HG02981 (cell line): ENCODE measurements around the gene CUL7.
"Not testable (repeated sequence)": the region's sequence is repeated elsewhere in the genome, so short reads cannot be mapped to it uniquely, and the experiment has no call there.

Source experiments
- ATAC-seq: cut with Tn5 transposase; IDR thresholded peaks from one replicate; pipeline ENCODE4 v1.9.1; 2021; ENCODE audit warnings: mild to moderate bottlenecking, moderate library complexity; ENCODE audit not compliant: unreplicated experiment

Gene CUL7

DNA sequence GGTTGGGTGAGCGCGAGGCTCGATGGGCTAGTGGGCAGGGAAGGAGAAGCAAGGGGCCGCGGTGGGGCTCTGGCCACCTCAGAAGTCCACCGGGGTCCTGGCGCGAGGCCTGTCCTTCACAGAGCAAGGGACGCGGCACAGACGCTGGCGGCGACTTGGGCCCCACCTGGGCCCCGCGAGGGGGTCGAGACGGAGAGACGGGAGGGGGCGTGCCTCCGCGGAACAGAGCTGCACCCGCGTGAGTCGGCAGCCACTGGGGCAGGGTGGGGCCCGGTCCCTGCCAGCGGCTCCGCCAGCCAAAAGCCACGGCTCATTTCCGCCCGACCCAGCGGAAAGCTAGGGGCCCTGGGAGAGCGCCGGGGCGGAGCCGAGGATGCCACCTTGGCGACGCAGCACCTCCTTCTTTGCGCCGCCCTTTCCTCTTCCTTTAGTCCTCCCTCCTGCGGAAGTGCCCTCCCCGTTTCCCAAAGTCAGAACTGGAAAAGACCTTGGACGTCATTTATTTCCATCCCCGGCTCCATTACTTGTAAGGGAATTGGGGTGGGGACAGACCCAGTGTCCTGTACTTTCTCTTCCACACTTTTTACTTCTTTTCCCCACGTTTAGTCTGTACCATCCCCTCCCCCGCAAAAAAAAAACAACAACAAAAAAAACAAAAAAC lies at the start of gene CUL7:
Gene CUL7 (minus strand): TSS at position 307 of the 661 bp plus-strand sequence. CDS start 1,063 bp downstream, outside the sequence.
- peak; percentile 90 for ATAC-seq

DNA sequence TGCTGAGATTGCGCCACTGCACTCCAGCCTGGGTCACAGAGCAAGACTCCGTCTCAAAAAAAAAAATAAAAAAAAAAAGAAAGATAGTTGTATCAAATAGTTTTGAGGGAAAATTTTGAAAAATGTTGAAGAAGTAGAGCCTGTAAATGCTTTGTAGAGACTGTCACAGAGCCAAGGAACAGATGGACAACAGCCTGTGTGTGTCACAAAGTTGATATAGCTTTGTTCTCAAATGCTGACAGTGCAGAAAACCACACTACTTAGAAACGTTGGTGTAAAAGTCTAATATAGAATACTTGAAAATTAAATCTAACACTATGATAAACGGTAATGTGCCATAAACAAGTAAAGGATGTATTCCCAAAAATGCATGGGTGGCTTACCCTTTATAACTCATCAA lies 47.8 kb upstream of the CUL7 start:
- no peak for ATAC-seq

DNA sequence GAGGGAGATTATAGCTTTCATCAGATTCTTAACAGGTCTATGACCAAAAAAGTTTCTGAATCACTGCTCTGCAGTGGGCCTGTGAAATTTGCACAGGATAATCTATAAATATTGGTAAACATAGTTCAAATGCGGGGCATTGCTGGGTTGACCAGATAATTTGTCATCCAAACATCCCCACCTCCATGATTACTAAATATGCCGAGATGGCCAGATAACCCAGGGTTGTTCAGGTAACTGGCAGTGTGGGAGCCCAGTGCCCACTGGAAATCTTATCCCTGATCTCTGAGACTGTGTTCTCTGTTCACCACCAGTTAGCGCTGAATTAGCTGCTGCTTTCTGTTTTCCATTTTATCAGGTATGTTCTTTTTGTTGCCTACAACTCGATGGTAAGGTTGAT lies 43.9 kb upstream of the CUL7 start:
- ATAC-seq = no peak

DNA sequence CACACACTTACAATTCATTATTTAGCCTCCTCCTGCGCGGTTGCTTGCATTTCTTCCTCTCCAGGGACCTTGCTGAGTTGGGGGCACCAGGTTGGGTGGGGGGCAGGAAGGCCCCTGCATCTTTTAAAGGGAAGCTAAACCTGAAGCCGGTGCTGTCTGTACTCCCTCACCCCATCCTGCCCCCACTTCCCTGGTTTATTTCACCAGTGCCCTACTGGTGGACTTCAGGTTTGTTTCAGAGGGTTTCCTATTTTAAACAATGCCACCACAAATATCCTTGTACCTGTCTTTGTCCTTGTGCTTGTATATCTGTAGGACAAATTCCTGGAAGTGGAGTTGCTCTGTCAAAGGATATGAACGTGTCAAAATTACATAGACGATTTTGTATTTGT lies 43.4 kb upstream of the CUL7 start:
- no peak for ATAC-seq

DNA sequence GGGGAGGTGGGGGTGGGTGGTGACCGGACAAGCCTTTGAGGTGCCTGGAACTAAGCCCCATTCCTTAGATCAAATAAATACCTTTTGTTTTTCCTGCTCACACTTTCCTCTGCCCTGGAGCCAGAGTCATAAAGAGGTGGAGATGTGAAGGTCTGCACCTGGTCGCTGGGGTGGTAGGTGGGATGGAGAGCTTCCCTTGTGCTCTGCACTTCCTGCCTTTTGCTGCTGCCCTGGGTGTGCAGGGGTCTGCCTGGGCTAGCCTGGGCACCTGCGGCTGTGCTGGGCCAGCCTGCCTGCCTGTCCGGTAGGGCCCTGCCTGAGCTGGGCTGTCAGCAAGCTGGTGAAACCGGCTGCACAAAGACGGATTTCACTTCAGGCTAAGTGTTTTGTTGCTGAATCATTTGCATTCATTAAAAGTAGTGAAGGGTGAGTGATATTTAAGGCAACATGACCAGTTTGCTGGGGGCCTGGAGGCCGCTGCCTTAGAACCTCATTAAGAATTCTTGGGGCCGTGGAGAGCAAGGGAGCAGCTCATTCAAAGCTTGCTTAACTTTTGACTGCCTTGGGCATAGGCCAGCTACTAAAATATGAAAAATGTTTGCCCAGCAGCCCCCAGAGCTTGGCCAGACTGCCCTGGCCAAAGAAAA lies 42.9 kb upstream of the CUL7 start:
- ATAC-seq = no peak

DNA sequence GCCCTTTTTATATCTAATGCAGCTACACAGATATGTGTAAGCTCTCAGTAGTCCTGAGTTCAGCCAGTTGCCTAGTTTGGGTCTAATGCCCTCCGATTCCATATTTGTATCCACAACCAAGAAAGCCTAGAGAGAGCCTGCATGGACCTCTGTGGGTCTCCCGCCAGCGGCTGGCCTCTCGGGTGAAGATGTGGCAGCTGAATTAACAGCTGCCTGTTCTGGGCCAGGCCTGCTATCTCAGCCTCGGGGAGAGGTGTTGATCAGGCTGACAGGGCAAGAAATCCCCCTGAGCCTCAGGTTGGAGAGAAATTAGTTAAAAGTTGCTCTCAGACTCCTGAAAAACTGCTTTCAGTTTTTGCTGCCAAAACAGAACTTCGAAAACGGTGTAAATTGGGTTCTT lies 42.3 kb upstream of the CUL7 start:
- ATAC-seq = no peak

DNA sequence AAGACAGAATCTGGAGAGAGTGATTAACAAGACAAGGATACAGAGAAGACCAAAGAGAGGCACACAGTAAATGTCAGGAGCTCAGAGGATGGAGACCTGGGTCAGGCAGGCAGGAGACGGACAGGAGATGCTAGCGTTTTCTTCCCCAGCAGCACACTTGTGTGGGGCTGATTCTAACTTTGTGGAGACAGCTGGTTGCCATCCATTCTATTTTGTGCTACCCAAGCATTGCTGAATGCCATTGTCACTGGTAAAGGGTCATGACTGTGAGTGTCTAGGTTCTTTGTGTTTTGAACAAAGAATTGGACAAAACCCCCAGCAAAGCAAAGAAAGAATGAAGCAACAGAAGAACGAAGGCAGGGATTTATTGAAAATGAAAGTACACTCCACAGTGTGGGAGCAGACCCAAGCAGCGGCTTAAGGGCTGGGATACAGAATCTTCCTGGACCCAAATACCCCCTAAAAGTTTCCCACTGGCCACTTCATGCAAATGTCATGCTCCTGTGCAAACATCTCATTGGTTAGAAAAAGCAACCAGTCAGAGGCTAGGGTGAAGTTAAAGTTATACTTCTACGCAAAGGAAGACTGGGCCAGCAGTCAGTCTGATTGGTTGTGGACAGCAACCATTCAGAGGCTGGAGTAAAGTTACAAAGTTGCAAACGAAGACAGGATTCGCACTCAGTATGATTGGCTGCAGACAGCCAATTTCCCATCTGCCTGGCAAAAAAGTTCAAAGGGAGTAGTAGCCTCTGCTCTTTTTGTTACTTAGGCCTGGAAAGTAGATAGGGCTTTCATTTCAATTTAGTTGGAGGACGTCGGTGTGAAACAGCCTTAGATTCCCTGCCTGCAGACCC lies 40.0 kb upstream of the CUL7 start:
- no peak for ATAC-seq

DNA sequence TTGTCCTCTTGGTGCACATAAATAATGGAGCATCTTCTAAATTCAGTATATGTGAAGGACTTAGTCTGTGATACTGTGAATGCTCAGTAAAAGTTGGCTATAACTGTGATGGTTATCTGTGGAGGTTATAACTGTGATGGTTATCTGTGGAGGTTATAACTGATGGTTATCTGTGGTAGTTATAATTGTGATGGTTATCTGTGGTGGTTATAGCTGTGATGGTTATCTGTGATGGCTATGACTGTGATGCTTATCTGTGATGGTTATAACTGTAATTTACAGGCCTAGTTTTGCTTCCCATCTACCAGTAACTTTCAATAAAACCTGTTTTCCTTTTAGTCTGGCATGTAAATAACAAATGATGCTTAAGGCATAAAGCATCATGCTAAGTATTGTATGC lies 39.0 kb upstream of the CUL7 start:
- ATAC-seq = no peak

DNA sequence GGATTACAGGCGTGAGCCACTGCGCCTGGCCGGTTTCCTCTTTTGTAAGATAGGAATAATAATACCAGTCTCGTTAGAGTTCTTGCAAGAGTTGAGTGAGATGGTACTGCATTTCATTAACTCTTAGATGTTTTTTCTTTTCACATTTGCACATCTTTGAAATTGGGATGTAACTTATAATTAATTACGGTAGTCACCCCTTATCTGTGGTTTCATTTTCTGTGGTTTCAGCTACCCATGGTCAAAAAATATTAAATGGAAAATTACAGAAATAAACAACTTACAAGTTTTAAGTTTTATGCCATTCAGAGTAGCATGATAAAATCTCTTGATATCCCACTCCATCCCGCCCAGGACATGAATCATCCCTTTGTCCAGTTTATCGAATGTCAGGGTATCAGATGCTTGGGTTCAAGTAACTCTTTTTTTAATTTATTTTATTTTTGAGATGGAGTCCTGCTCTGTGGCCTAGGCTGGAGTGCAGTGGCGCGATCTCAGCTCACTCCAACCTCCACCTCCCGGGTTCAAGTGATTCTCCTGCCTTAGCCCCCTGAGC lies 37.9 kb upstream of the CUL7 start:
- ATAC-seq = no peak

DNA sequence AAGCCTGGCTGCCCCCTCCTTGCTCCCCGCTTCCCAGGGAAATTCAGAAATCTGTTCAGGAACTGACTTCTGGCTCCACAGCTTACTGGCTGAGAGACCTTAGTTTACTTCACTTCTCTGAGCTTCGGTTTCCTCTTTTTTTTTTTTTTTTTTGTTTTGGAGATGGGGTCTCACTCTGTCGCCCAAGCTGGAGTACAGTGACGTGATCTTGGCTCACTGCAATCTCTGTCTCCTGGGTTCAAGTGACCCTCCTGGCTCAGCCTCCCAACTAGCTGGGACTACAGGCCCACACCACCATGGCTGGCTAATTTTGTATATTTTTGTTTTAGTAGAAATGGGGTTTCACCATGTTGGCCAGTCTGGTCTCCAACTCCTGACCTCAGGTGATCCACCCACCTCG lies 37.4 kb upstream of the CUL7 start:
- ATAC-seq = no peak

DNA sequence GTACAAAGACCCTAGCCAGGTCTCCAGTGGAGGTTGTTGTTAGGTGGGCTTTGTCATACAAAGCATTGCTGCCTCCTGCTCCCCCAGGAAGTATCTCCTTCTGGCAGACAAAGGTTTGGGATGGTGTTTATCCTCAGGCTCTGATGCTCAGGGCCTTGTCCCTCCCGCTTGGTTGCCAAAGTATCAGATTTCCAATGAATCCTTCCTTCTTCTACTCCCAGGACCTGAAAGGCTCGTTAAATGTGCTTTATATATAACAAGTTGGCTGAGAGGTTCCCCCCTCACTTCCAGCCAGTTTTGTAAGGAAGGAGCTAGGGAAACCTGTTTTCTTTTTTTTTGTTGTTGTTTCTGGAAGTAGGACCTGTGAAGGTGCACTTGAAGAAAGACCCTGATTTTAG lies 36.9 kb upstream of the CUL7 start:
- ATAC-seq = no peak

DNA sequence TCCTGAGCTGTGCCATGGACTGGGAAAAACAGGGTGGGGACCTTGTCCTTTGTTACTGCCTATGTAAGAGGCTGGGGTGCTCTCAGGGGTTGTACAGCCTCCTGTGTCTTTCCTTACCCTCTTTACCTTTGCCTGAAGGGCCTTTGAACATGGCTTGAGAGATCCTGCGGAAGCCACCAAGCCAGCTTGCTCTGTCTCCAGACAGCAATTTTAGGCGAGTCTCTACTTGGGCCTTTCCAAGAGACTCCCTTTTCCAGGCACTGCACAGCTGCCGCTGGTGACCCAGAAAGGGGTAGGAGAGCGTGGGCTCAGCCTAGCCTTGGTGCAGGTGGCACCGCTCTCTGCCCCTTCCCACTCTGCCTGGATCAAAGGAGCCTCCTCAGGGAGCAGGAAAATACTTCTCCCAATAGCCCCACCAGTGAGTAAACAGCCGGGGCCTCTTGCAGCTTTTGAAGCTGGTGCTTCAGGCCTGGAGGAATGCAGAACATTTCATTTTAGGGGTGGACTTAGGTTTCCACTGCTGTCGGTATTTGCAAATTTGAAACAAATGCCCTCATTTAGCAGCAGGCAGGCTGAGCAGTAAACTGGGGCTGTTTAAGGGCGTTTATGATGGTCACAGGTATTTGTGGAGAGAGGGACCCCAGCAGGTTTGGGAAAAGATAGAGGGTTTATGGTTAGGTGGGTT lies 36.4 kb upstream of the CUL7 start:
- ATAC-seq = no peak

DNA sequence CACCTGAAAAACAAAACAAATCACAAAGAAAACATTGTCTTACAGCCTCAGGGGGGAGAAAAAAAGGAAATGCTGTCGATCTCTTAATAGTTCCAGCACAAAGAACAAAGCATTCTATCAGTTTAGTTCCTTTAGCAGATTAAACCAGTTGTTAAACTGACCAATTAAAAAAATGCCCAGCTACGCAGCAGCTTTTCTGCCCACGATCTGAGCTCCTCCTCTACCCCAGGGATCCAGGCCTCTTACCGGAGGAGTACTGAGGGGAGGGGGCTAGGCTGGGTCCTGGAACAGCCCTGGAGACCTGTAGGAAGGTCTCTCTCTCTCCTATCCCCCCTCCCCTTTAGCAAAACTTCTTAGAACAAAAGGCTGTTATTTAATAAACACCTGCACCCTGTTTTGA lies 35.8 kb upstream of the CUL7 start:
- no peak for ATAC-seq

DNA sequence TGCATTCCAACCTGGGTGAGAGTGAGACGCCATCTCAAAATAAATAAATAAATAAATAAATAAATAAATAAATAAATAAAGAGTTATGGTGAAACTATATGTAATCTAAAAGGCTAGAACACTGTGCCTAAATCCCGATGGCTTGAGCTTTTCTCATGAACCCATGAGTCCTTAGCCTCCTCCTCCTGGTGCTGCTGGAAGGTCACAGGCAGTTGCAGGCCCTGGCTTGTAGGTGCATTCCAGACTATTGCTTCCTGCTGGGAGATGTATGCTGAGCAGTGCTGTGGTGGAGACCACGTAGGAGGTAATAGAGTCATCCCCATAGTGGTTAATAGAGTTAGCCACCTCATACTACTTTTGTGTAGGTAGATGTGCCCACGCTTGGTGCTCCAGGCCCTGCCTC lies 35.0 kb upstream of the CUL7 start:
- ATAC-seq = no peak

DNA sequence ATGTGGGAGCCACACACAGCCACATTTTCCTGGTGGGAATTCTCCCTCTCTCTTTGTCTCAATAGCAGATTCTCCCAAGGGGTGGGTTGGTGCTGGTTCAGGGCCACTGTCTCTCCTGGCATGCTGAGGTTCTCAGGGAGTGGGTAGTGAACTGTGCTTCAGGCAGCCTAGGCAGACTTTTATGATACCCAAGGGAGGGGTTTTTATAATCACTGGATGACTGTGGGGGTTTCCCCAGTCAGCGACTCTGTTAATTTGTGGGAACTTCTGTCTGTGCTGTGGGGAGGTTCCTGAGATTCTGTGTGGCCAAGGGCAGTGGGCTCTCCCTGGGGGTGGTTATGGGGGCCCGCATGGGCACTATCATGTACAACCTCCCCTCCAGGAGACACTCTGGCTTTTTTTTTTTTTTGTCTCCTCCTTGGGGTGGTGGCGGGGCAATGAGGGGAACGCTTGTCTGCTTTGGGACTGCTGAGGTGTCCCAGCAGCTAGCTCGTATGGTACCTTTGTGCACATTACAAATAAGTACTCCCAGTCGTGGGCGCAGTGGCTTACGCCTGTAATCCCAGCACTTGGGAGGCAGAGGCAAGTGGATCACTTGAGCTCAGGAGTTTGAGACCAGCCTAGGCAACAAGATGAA lies 32.5 kb upstream of the CUL7 start:
- ATAC-seq = peak; percentile 57

DNA sequence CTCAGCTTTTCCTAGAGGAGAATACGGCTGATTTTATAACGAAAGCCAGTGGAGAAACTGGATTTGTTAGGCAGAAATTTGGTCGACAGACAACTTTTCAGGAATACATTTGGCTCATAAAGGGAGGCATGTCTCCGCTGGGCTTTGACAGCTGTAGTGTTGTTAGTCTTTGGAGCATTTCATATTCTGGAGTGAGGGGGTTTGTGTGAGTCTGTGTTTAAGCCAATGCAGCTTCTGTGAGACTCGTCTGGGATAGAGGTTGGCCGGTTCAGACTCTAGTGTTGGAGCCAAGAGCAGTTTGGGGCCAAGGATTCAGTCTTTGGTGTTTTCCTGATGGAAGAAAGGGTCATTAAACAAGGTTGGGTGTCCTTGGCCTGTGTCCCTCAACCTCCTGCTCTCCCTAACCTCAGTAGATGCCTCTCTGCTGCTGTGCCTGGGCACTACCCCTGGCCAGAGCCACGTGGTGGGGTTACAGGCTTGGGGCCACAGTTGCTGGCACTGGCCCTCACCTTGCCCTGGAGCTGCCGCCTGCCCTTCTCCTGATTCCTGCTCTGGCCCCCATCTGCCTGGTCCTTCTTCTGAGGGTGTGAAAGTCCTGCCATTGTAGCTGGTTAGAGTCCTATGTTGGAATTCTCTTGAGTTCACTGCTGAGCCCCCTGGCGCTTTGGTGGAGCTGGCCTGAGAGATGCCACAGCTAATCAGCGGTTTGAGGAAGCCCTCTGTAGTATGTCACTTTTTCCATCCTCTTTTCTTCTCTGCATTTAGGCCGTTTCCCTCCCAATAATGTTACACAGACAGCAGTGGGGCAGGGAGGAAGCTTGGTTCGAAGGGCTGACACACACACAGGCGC lies 29.4 kb upstream of the CUL7 start:
- ATAC-seq = no peak

DNA sequence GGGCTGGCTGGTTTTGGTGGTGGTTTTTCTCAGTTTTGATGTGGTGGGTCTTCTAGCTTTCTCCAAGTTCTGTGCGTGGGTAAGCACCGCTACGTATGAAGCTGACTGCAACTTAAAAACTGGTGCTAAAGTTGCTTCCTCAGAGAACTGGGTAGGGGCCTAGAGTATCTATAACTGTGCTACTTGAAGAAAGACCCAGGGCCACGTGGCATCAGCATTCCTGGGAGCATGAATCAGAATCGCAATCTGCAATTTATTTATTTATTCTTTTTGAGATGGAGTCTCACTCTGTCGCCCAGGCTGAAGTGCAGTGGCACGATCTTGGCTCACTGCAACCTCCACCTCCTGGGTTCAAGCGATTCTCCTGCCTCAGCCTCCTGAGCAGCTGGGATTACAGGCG lies 28.3 kb upstream of the CUL7 start:
- ATAC-seq = not testable (repeated sequence)

DNA sequence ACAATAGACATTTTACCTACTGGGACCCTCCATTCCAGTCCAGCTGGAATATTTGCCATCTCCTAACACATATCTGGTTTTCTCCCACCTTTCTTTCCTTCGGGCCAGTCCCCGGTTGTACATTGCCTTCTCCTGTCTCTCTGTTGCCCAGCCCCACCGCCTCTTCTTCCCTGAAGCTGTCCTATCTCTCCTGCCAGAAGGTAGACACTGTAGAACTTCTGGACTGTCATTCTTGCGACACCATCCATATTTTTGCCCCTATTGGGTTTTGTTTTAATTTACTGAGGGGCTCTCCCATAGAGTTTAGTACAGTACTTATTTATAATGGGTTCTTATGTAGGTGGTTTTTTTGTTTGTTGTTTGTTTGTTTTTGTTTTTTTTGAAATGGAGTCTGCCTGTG lies 27.4 kb upstream of the CUL7 start:
- ATAC-seq = no peak

DNA sequence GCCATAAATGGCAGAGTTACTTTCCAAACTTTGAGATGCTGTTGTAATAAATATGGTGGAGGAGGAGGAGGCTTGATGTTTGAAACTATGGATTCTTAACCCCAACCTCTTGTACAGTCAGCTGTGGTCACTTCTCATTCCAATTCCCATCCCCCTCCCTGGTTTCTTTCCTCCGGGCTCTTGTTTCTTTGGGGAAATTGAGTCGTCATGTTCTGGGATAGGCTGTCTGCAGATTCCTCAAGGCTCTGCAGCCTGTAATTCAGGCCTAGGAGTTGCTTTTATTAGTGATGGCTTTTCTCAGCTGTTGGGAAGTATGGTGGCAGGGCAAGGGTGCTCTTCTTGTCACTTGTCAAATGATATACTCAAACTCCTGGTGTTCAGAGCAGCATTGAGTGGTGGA lies 25.0 kb upstream of the CUL7 start:
- no peak for ATAC-seq
